ENCODE data around the gene DEUP1.

DEUP1 gene

GRCh38 chr11:93481696-93482095 lies 151.2 kb downstream of the DEUP1 start:
- Mint-ChIP-seq H3K27ac (no peak overlapping the region), H3K27me3 (no peaks in the 10 kb centered on the region), H3K4me1 (no peaks in the 10 kb centered on the region), H3K36me3 (no peaks in the 10 kb centered on the region), H3K4me3 (no peak overlapping the region), H3K9me3 (no peaks in the 10 kb centered on the region)

- H3K27ac Mint-ChIP-seq = no peak overlapping the region
- H3K36me3 Mint-ChIP-seq = no peaks in the 10 kb centered on the region
- H3K27me3 Mint-ChIP-seq = no peaks in the 10 kb centered on the region
- H3K4me1 Mint-ChIP-seq = no peaks in the 10 kb centered on the region
- no peak overlapping the region for H3K4me3 Mint-ChIP-seq
- H3K9me3 Mint-ChIP-seq = no peaks in the 10 kb centered on the region
These were observed 152.0 kb downstream of the DEUP1 start for GRCh38 chr11:93482556-93482955.

GRCh38 chr11:93484716-93485115 lies 154.2 kb downstream of the DEUP1 start:
- H3K27ac Mint-ChIP-seq = no peak overlapping the region
- H3K9me3 Mint-ChIP-seq = no peaks in the 10 kb centered on the region
- no peaks in the 10 kb centered on the region for H3K4me1 Mint-ChIP-seq
- H3K36me3 Mint-ChIP-seq = no peaks in the 10 kb centered on the region
- no peaks in the 10 kb centered on the region for H3K27me3 Mint-ChIP-seq
- H3K4me3 Mint-ChIP-seq = no peak overlapping the region

- Mint-ChIP-seq H3K9me3 (no peaks in the 10 kb centered on the region), H3K27me3 (no peaks in the 10 kb centered on the region), H3K36me3 (no peaks in the 10 kb centered on the region), H3K4me3 (no peak overlapping the region), H3K27ac (no peak overlapping the region), H3K4me1 (no peaks in the 10 kb centered on the region)
These were observed 155.4 kb downstream of the DEUP1 start for GRCh38 chr11:93485983-93486382.

GRCh38 chr11:93487032-93487483 lies 156.5 kb downstream of the DEUP1 start:
- no peaks in the 10 kb centered on the region for H3K4me1 Mint-ChIP-seq
- no peaks in the 10 kb centered on the region for H3K36me3 Mint-ChIP-seq
- no peaks in the 10 kb centered on the region for H3K9me3 Mint-ChIP-seq
- no peak overlapping the region for H3K4me3 Mint-ChIP-seq
- no peaks in the 10 kb centered on the region for H3K27me3 Mint-ChIP-seq
- H3K27ac Mint-ChIP-seq = no peak overlapping the region
